ENCODE data around the gene SORBS2. TPM values are rescaled to one million over a fixed set of nuclear protein-coding genes. Genes with fewer than 3 reads are reported as not detected.

Gene SORBS2
- total and polyA plus RNA-seq, 2 of the 4 experiments (the other 2 are of a cell fraction), result 0.18 TPM; not detected in 1

- Histone ChIP-seq H3K27ac (ENCODE audit: insufficient read depth, low read length) (no peak overlapping the region), H4K91ac (ENCODE audit: insufficient read depth, low read depth, low read length) (no peak overlapping the region), H3K9ac (ENCODE audit: low read depth, low read length) (no peak overlapping the region), H3K4me3 (ENCODE audit: insufficient read depth, low read depth, low read length) (no peak overlapping the region), H3K4ac (ENCODE audit: low read depth, low read length) (no peak overlapping the region), H3K9me1 (ENCODE audit: insufficient read depth, low read length) (0 out of 2 replicates have a peak, but pooled peaks cover 3% of the 10 kb centered on the region), H3K27me3 (ENCODE audit: control insufficient read depth, insufficient read depth, low read length) (no peaks in the 10 kb centered on the region), H3K36me3 (ENCODE audit: control insufficient read depth, insufficient read depth, low read length) (no peaks in the 10 kb centered on the region), H4K5ac (ENCODE audit: low read depth, low read length) (no peak overlapping the region), H2BK15ac (ENCODE audit: low read depth, low read length) (no peak overlapping the region; the same call in 2 of the 3 replicates), H2AK9ac (replicated peaks; ENCODE audit: low read depth, low read length, poor library complexity) (no peak overlapping the region), H3K79me1 (ENCODE audit: low read depth in 1 of 2, low read length in 2 of 2) (no peaks in the 10 kb centered on the region), H3K9me3 (ENCODE audit: control insufficient read depth, insufficient read depth, low read length) (no peaks in the 10 kb centered on the region), H3K4me1 (ENCODE audit: control insufficient read depth, insufficient read depth, low read length) (no peaks in the 10 kb centered on the region), H2BK20ac (ENCODE audit: low read depth, low read length) (no peak overlapping the region), H4K20me1 (ENCODE audit: insufficient read depth, low read length) (no peaks in the 10 kb centered on the region), H3K23ac (ENCODE audit: low read depth, low read length) (no peak overlapping the region), H2BK120ac (ENCODE audit: low read depth, low read length) (no peak overlapping the region), H2BK5ac (ENCODE audit: low read depth, low read length, poor library complexity, severe bottlenecking) (no peak overlapping the region), H3K56ac (ENCODE audit: extremely low read depth, insufficient read depth, low read length) (no peak overlapping the region), H2AK5ac (ENCODE audit: low read depth, low read length) (no peak overlapping the region), H3K18ac (ENCODE audit: low read depth, low read length) (no peak overlapping the region), H4K8ac (ENCODE audit: low read depth in 2 of 2, low read length in 2 of 2) (no peak overlapping the region), H3K4me2 (ENCODE audit: low read depth, low read length) (no peak overlapping the region), H3K14ac (replicated peaks; ENCODE audit: low read depth, low read length) (no peak overlapping the region), H2AFZ (replicated peaks; ENCODE audit: low read length, poor library complexity) (no peak overlapping the region)
- intact Hi-C loops (cut with micrococcal nuclease) (no loop called here), dilution Hi-C loops (cut with HindIII; ENCODE audit: low sequenced_read_pairs, unreplicated experiment) (no loop called here), in situ Hi-C loops (cut with MboI; ENCODE audit: low sequenced_read_pairs) (no loop called here)
- DNase-seq (no peak), ATAC-seq (ENCODE audit: low read depth) (no peak)
- ChIA-PET CTCF (interaction anchor here (0.8 kb wide), 1 partner anchor 318 kb away, joined by 3 read pairs; no protein-coding TSS in a partner anchor), POLR2A (ENCODE audit: unreplicated experiment) (no interaction called here)
- 50% methylated on average over 1 of the region's 15 CpGs; no CpG with 5 or more reads in 1 of the 2 experiments for WGBS, 2 experiments (ENCODE audit: extremely low coverage in 2 of 2, insufficient read length in 1 of 2)
- BruUV-seq (replicated peaks), result no TSS peak
- TF ChIP-seq RAD21 (IDR thresholded peaks at IDR 0.05; ENCODE audit: low read length), result no peak
- no peak for TF ChIP-seq CHD1 (IDR thresholded peaks at IDR 0.05; ENCODE audit: low read depth, low read length)
- TF ChIP-seq MAZ (IDR thresholded peaks at IDR 0.05; ENCODE audit: borderline replicate concordance, low read depth, low read length), result no peak
- TF ChIP-seq RCOR1 (IDR thresholded peaks at IDR 0.05; ENCODE audit: insufficient replicate concordance, low read length), result no peak
- TF ChIP-seq CEBPB (IDR thresholded peaks at IDR 0.05; ENCODE audit: low read depth, low read length), result no peak
- TF ChIP-seq NFE2L2 (IDR thresholded peaks at IDR 0.05; ENCODE audit: low read depth, low read length), result no peak
- no peak for TF ChIP-seq CTCF (conservative IDR thresholded peaks at IDR 0.05; ENCODE audit: low read depth, low read length)
- TF ChIP-seq MXI1 (IDR thresholded peaks at IDR 0.05; ENCODE audit: borderline replicate concordance, low read depth, low read length), result no peak
- no peak for TF ChIP-seq FOS (IDR thresholded peaks at IDR 0.05; ENCODE audit: low read depth, low read length)
- TF ChIP-seq ELK1 (IDR thresholded peaks at IDR 0.05; ENCODE audit: borderline replicate concordance, low read depth, low read length), result no peak
- no peak for TF ChIP-seq RFX5 (IDR thresholded peaks at IDR 0.05; ENCODE audit: low read depth, low read length)
- TF ChIP-seq SMC3 (IDR thresholded peaks at IDR 0.05; ENCODE audit: low read depth, low read length), result no peak
- no peak for TF ChIP-seq MAFK (IDR thresholded peaks at IDR 0.05; ENCODE audit: low read depth, low read length)
- no peak for TF ChIP-seq USF2 (IDR thresholded peaks at IDR 0.05; ENCODE audit: low read depth, low read length)
- TF ChIP-seq POLR2A (IDR thresholded peaks at IDR 0.05; ENCODE audit: low read depth, low read length), result no peak
- TF ChIP-seq BHLHE40 (IDR thresholded peaks at IDR 0.05; ENCODE audit: low read depth, low read length), result no peak
Observed at GRCh38 chr4:185781555-185782215, 30.3 kb downstream of the SORBS2 start.

Measured in IMR-90 (cell line).